Thyroid gland (tissue), 4 donors: ENCODE results near the gene TENM3. TPM values are rescaled to one million over a fixed set of nuclear protein-coding genes. Genes with fewer than 3 reads are reported as not detected.

Experiments used
- DNase-seq, 2 donors: peaks; one replicate each; pipeline ENCODE4 v3.0.0-alpha.2; 2019
- H3K27ac ChIP-seq, 3 donors: fragments of 200-600 bp; sonication (generic); 1 replicate in 2 of 3; 2 replicates in 1 of 3; pipeline ENCODE4 v1.5.1; 2016 to 2019; ENCODE audit warnings: mild to moderate bottlenecking in 1 of 3, moderate library complexity in 1 of 3
- H3K27me3 ChIP-seq: fragments of 200-600 bp; sonication (generic); one replicate; pipeline ENCODE4 v1.5.1; 2019
- H3K36me3 ChIP-seq, 2 donors: fragments of 200-600 bp; sonication (generic); one replicate each; pipeline ENCODE4 v1.5.1; 2016 to 2019
- H3K4me1 ChIP-seq, 2 donors: fragments of 200-600 bp; sonication (generic); one replicate each; pipeline ENCODE4 v1.5.1; 2017 to 2019
- H3K4me3 ChIP-seq, 3 donors: fragments of 200-600 bp; sonication (generic); replicated peaks in 1 of 3; 1 replicate in 2 of 3; 2 replicates in 1 of 3; pipeline ENCODE4 v1.5.1; 2016; ENCODE audit warnings: mild to moderate bottlenecking in 1 of 3
- H3K9me3 ChIP-seq: fragments of 200-600 bp; sonication (generic); one replicate; pipeline ENCODE4 v1.5.1; 2017
- POLR2A ChIP-seq, 2 donors: fragments of 450-650 bp; IDR thresholded peaks; one replicate each; pipeline ENCODE4 v1.6.1; 2017; ENCODE audit warnings: antibody characterized with exemption in 2 of 2, mild to moderate bottlenecking in 2 of 2, moderate library complexity in 1 of 2
- WGBS, 2 donors: methylation state at CpG; one replicate each; pipeline ENCODE4 v1.1.5; 2017; 5-methylcytosine and 5-hydroxymethylcytosine counted together
- intact Hi-C: fragments of 100-400 bp; cut with DNase I; formaldehyde crosslinking; loops from one replicate; pipeline ENCODE4 v1.15.1; 2023
- total RNA-seq, 4 donors: library from RNA; depleted of rRNA; stranded (reverse); fragments of >200 nt; gene quantifications; one replicate each; pipeline ENCODE4 v1.2.3, GENCODE V29; 2016
- TF ChIP-seq, protein P1 (sequence below), 6 experiments: fragments of 200-600 bp in 3 of 6; fragments of 450-650 bp in 3 of 6; sonication (generic) in 3 of 6; IDR thresholded peaks; one replicate each; pipeline ENCODE4 v1.5.1; 2016 to 2019; ENCODE audit warnings: antibody characterized with exemption in 6 of 6, mild to moderate bottlenecking in 2 of 6, inconsistent platforms in 1 of 6, moderate library complexity in 1 of 6

Gene TENM3
- total RNA-seq, 4 donors from 2014 or later = 41.8 to 82.2 (median 68.1) TPM

DNA sequence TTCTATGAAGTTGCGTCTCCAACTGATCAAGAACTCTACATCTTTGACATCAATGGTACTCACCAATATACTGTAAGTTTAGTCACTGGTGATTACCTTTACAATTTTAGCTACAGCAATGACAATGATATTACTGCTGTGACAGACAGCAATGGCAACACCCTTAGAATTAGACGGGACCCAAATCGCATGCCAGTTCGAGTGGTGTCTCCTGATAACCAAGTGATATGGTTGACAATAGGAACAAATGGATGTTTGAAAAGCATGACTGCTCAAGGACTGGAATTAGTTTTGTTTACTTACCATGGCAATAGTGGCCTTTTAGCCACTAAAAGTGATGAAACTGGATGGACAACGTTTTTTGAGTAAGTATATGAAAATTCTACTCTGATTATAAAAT, 511.7 kb downstream of the TENM3 start:
- WGBS, 2 donors = 88 to 90% methylated on average over 5 of the region's 5 CpGs
- no peaks in the 10 kb centered on the region for H3K4me1 ChIP-seq
- no peaks in the 10 kb centered on the region for H3K27me3 ChIP-seq
- TF ChIP-seq, protein P1, sequence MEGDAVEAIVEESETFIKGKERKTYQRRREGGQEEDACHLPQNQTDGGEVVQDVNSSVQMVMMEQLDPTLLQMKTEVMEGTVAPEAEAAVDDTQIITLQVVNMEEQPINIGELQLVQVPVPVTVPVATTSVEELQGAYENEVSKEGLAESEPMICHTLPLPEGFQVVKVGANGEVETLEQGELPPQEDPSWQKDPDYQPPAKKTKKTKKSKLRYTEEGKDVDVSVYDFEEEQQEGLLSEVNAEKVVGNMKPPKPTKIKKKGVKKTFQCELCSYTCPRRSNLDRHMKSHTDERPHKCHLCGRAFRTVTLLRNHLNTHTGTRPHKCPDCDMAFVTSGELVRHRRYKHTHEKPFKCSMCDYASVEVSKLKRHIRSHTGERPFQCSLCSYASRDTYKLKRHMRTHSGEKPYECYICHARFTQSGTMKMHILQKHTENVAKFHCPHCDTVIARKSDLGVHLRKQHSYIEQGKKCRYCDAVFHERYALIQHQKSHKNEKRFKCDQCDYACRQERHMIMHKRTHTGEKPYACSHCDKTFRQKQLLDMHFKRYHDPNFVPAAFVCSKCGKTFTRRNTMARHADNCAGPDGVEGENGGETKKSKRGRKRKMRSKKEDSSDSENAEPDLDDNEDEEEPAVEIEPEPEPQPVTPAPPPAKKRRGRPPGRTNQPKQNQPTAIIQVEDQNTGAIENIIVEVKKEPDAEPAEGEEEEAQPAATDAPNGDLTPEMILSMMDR (IDR thresholded peaks at IDR 0.05) = no peak
- no peak for TF ChIP-seq POLR2A (IDR thresholded peaks at IDR 0.05)
- H3K36me3 ChIP-seq = peaks cover 0 to 7% of the 10 kb centered on the region in 2 donors
- no peak for DNase-seq
- no peak overlapping the region for H3K27ac ChIP-seq
- no peak overlapping the region for H3K4me3 ChIP-seq
- intact Hi-C loops = no loop called here
- no peaks in the 10 kb centered on the region for H3K9me3 ChIP-seq

DNA sequence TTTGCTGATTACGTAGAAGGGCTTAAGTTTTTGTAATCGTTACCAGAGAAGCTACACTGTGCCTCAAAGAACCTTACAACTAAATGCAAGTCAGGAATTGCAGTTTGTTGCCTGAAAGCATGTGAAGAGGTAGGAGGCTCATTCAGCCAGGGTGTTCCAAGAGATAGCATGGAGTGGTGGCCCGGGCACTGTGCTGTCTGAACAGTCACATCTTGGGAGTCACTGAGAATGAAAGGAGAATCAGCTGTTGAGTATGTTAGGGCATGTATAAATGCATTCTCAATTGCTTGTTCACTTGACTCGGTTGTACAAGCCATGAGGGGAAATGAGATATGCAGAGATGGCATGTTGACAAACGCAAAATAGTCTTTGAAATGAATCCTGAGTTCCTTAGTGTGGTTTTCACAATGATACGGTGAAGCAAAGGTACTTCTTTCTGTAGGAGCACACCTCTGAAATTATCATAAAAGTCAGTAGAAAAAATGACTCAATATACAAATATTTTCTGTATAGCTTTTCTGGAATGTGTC, 513.0 kb downstream of the TENM3 start:
- H3K4me3 ChIP-seq = no peak overlapping the region
- no peaks in the 10 kb centered on the region for H3K4me1 ChIP-seq
- WGBS, 2 donors = 84 to 96% methylated on average over 6 of the region's 6 CpGs
- H3K9me3 ChIP-seq = no peaks in the 10 kb centered on the region
- TF ChIP-seq POLR2A (IDR thresholded peaks at IDR 0.05) = no peak
- TF ChIP-seq, protein P1 (IDR thresholded peaks at IDR 0.05) = no peak
- peaks cover 0 to 7% of the 10 kb centered on the region in 2 donors for H3K36me3 ChIP-seq
- DNase-seq = no peak
- no peaks in the 10 kb centered on the region for H3K27me3 ChIP-seq
- intact Hi-C loops = no loop called here
- H3K27ac ChIP-seq = no peak overlapping the region

DNA sequence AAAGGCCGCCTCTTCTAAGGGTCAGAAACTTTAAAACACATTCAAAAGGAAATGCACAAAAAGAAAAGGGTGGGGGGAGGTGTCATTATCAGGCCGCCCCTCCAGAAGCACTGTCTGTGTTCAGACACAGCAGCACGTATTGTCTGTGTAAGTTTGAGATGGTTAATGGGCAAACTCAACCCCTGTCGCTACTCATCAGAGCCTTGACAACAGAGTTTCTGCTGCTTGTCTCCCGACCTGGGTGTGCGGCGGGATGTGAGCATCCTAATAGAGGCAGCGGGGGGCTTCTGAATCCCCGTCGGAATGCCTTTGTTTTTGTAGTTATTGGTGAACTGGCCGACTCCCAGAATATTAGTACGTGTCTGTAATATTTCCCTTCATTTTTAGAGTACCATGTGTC, 515.1 kb downstream of the TENM3 start:
- intact Hi-C loops = no loop called here
- no peak for DNase-seq
- no peak overlapping the region for H3K4me3 ChIP-seq
- H3K27ac ChIP-seq = no peak overlapping the region
- peaks cover 0 to 7% of the 10 kb centered on the region in 2 donors for H3K36me3 ChIP-seq
- no peaks in the 10 kb centered on the region for H3K27me3 ChIP-seq
- no peaks in the 10 kb centered on the region for H3K9me3 ChIP-seq
- no peaks in the 10 kb centered on the region for H3K4me1 ChIP-seq
- TF ChIP-seq POLR2A (IDR thresholded peaks at IDR 0.05) = no peak
- TF ChIP-seq, protein P1 (IDR thresholded peaks at IDR 0.05) = no peak
- 78 to 83% methylated on average over 12 of the region's 12 CpGs for WGBS, 2 donors

DNA sequence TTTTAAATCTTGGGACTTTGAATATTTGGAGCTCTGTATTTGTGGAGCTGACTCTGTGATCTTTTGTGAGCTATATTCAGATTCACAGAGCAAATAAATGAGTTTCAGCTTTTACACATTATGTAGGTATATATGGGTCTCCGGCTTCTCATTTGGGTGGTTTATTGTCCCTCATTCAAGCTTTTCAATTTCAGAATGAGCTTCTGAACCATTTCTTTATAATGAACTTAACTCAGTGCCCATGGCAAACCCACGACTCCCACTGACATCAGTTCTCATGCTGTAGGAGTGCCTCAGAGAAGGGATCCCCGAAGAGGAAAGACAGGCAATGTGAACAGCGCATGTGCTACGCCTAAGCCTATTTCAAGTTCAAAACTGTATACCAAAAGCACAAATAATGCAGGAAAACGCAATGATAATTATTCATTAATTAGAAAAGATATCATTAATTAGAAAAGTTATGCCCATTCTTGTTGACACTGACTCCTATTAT, 517.4 kb downstream of the TENM3 start:
- Histone ChIP-seq H3K4me3 (no peak overlapping the region), H3K9me3 (no peaks in the 10 kb centered on the region), H3K4me1 (no peaks in the 10 kb centered on the region), H3K36me3 (no peaks in the 10 kb centered on the region), H3K27ac (no peak overlapping the region), H3K27me3 (no peaks in the 10 kb centered on the region)
- DNase-seq = no peak
- WGBS, 2 donors = 90 to 92% methylated on average over 6 of the region's 6 CpGs
- intact Hi-C loops = no loop called here
- TF ChIP-seq POLR2A (IDR thresholded peaks at IDR 0.05) = no peak
- TF ChIP-seq, protein P1 (IDR thresholded peaks at IDR 0.05) = no peak

DNA sequence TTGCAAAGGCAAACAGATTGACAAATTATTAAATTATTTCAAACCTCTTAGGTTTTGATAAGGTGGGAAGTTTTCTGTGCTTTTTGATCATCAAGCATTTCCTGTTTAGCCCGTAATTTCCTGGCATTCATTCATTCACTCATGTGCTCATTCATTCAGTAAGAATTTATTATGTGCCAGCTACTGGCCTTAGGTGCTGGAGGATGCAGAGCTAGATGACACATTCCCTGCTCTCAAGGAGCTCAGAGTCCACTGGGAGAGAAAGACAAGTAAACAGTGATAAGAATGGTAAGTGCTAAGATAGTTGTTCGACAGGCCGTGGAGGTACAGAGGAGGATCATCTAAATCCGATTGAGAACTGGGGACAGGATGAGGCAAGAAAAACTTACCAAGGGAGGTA, 520.9 kb downstream of the TENM3 start:
- Histone ChIP-seq H3K9me3 (no peaks in the 10 kb centered on the region), H3K4me1 (no peaks in the 10 kb centered on the region), H3K27me3 (no peaks in the 10 kb centered on the region), H3K4me3 (no peak overlapping the region), H3K36me3 (no peaks in the 10 kb centered on the region), H3K27ac (no peak overlapping the region)
- WGBS, 2 donors = 57 to 67% methylated on average over 4 of the region's 4 CpGs
- TF ChIP-seq, protein P1 (IDR thresholded peaks at IDR 0.05) = no peak
- no peak for TF ChIP-seq POLR2A (IDR thresholded peaks at IDR 0.05)
- DNase-seq = no peak
- intact Hi-C loops = no loop called here
